OCI-LY7 (cell line): ENCODE measurements around the gene BICC1. TPM values are rescaled to one million over a fixed set of nuclear protein-coding genes. Genes with fewer than 3 reads are reported as not detected.

Experiments
- BruUV-seq: library from RNA; stranded (reverse); fragments of 400-500 nt; replicated peaks from 2 replicates; lab custom pipeline; 2021; lab: Mats Ljungman, UMichigan
- CTCF ChIA-PET: fragments of 300-600 bp; sonication (Branson Sonifier 250); formaldehyde crosslinking; loops from one replicate; lab custom pipeline; 2022; ENCODE audit warnings: antibody characterized with exemption; ENCODE audit not compliant: unreplicated experiment; lab: Charles Lee
- POLR2A ChIA-PET: fragments of 300-600 bp; sonication (Branson Sonifier 250); formaldehyde crosslinking; loops from one replicate; lab custom pipeline; 2022; ENCODE audit warnings: antibody characterized with exemption; lab: Charles Lee
- DNase-seq: peaks from one replicate; pipeline ENCODE4 v3.0.0-alpha.2; 2015; ENCODE audit warnings: low spot score
- H2AFZ ChIP-seq: fragments of 200-600 bp; sonication (generic), shearing (Covaris generic); 2 replicates; pipeline ENCODE4 v1.6.1; 2014; ENCODE audit warnings: mild to moderate bottlenecking, antibody characterized with exemption, low read length, moderate library complexity
- H3K27ac ChIP-seq: fragments of 200-600 bp; sonication (generic); 2 replicates; pipeline ENCODE4 v1.5.1; 2014; ENCODE audit warnings: mixed run types, low read depth, mild to moderate bottlenecking, moderate library complexity, low read length, inconsistent platforms; ENCODE audit not compliant: poor library complexity, severe bottlenecking
- H3K36me3 ChIP-seq: fragments of 200-600 bp; sonication (generic); 2 replicates; pipeline ENCODE4 v1.6.1; 2014; ENCODE audit warnings: mild to moderate bottlenecking, antibody characterized with exemption, low read length, moderate library complexity, mixed read lengths; ENCODE audit not compliant: insufficient read depth
- H3K4me1 ChIP-seq: fragments of 200-600 bp; sonication (generic); 2 replicates; pipeline ENCODE4 v1.5.1; 2014; ENCODE audit warnings: mild to moderate bottlenecking, low read length; ENCODE audit not compliant: insufficient read depth, poor library complexity, severe bottlenecking
- H3K4me2 ChIP-seq: fragments of 200-600 bp; sonication (generic); 2 replicates; pipeline ENCODE4 v1.6.1; 2014; ENCODE audit warnings: mild to moderate bottlenecking, low read length
- H3K4me3 ChIP-seq: fragments of 200-600 bp; sonication (generic); 2 replicates; pipeline ENCODE4 v1.5.1; 2014; ENCODE audit warnings: mild to moderate bottlenecking, low read depth, low read length; ENCODE audit not compliant: poor library complexity, severe bottlenecking
- H3K79me2 ChIP-seq: fragments of 200-600 bp; sonication (generic); 2 replicates; pipeline ENCODE4 v1.6.1; 2016; ENCODE audit warnings: low read depth, mild to moderate bottlenecking, low read length, moderate library complexity, mixed read lengths; ENCODE audit not compliant: insufficient read depth
- H3K9me2 ChIP-seq: fragments of 200-600 bp; sonication (generic); 2 replicates; pipeline ENCODE4 v1.6.1; 2016; ENCODE audit warnings: mild to moderate bottlenecking, low read length, mixed read lengths; ENCODE audit not compliant: insufficient read depth
- H3K9me3 ChIP-seq: fragments of 200-600 bp; sonication (generic); 2 replicates; pipeline ENCODE4 v1.6.1; 2014; ENCODE audit warnings: mild to moderate bottlenecking, mixed run types, low read length, mixed read lengths
- H4K20me1 ChIP-seq: fragments of 200-600 bp; sonication (generic); 2 replicates; pipeline ENCODE4 v1.6.1; 2014; ENCODE audit warnings: mild to moderate bottlenecking, antibody characterized with exemption, low read length, moderate library complexity, mixed read lengths; ENCODE audit not compliant: insufficient read depth
- EZH2phosphoT487 ChIP-seq: fragments of 200-600 bp; sonication (generic); IDR thresholded peaks from 2 replicates; pipeline ENCODE4 v1.6.1; 2018; ENCODE audit warnings: low read depth, borderline replicate concordance, mild to moderate bottlenecking, mixed run types, antibody characterized with exemption, low read length, moderate library complexity, mixed read lengths
- intact Hi-C: fragments of 100-400 bp; cut with micrococcal nuclease; formaldehyde crosslinking; loops from one replicate; pipeline ENCODE4 v1.10.0; 2022; ENCODE audit not compliant: unreplicated experiment
- total RNA-seq, 2 experiments: library from RNA; depleted of rRNA in 1 of 2; stranded (reverse); fragments of >200 nt in 1 of 2; shearing (Covaris generic) in 1 of 2; gene quantifications; 2 replicates each; pipeline ENCODE4 v1.2.3, GENCODE V29; 2014 to 2022
- TF ChIP-seq, protein P1 (sequence below): fragments of 200-600 bp; sonication (generic); conservative IDR thresholded peaks from 2 replicates; pipeline ENCODE4 v1.5.1; 2014; ENCODE audit warnings: mild to moderate bottlenecking, antibody characterized with exemption, low read length, moderate library complexity, mixed read lengths

BICC1 gene
- total RNA-seq, 2 experiments from 2014 or later: not detected

DNA sequence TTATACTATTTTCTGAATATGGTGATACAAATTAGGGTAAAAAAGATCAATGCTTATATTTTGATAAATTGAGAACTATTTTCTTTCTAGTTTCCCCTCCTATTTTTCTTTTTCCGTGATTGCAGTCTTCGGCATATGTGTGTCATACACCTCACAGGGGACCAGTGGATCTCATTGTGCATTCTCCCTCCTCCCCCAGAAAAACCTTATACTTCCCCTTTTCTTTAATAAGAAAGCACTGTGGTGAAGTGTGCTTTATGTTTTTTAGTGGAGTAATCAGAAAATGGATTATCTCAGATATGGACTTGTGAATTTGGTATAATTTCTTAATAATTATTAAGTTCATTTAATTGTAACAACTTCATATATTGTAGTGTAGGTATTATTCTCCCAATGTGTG is 72.8 kb downstream of the BICC1 start:
- POLR2A ChIA-PET: no interaction called here
- no peak for TF ChIP-seq EZH2phosphoT487
- TF ChIP-seq, protein P1, sequence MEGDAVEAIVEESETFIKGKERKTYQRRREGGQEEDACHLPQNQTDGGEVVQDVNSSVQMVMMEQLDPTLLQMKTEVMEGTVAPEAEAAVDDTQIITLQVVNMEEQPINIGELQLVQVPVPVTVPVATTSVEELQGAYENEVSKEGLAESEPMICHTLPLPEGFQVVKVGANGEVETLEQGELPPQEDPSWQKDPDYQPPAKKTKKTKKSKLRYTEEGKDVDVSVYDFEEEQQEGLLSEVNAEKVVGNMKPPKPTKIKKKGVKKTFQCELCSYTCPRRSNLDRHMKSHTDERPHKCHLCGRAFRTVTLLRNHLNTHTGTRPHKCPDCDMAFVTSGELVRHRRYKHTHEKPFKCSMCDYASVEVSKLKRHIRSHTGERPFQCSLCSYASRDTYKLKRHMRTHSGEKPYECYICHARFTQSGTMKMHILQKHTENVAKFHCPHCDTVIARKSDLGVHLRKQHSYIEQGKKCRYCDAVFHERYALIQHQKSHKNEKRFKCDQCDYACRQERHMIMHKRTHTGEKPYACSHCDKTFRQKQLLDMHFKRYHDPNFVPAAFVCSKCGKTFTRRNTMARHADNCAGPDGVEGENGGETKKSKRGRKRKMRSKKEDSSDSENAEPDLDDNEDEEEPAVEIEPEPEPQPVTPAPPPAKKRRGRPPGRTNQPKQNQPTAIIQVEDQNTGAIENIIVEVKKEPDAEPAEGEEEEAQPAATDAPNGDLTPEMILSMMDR: no peak

DNA sequence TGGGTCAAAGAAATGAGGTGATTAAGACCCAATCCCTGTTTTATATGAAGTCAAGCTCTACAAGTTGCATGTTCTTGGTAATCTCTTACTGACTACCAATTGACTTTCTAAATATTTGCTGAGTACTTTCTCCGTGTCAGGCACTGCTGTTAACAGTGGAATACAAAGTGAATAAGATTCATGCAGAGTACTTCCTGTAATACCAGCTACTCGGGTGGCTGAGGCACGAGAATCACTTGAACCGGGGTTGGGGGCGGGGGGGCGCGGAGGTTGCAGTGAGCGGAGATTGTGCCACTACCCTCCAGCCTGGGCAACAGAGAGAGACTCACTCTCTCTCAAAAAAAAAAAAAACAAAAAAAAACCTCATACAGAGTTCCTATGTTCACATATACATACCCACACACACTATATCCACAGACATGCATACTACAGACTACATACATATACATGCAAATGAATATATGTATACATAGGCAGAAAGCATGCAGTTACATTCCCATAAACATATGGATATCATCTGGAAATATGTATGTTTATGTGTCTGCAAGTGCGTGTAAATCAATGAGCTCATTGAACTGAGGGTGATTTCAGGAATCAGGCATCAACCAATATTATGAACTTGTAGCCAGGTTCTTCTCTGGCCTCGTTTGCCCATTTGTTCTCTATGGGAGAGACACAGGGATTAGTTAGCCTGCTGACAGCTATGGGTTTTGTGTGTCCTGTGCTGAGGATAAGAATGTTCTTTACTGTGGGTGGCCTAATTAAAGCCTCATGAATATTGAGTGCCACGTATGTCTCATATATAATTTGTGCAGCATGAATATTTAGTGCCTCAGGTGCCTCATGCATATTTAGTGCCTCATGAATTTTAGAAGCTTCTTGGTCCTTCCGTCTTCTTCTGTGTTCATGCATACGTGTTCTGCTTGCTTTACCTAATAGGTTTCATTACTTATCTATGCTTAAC is 73.9 kb downstream of the BICC1 start:
- H3K27ac ChIP-seq: no peak overlapping the region
- CTCF ChIA-PET: interaction anchor here (1.2 kb wide), 1 partner anchor 587 kb away, joined by 3 read pairs; no protein-coding TSS in a partner anchor
- DNase-seq: no peak
- H3K36me3 ChIP-seq: no peaks in the 10 kb centered on the region
- no peaks in the 10 kb centered on the region for H3K79me2 ChIP-seq
- no TSS peak for BruUV-seq
- intact Hi-C loops: no loop called here
- POLR2A ChIA-PET: interaction anchor here (0.6 kb wide), 1 partner anchor 1384 kb away, joined by 4 read pairs; no protein-coding TSS in a partner anchor
- no peaks in the 10 kb centered on the region for H4K20me1 ChIP-seq
- H2AFZ ChIP-seq: no peak overlapping the region
- H3K4me3 ChIP-seq: no peak overlapping the region
- H3K4me2 ChIP-seq: no peak overlapping the region
- H3K9me2 ChIP-seq: no peaks in the 10 kb centered on the region
- H3K9me3 ChIP-seq: no peaks in the 10 kb centered on the region
- H3K4me1 ChIP-seq: no peaks in the 10 kb centered on the region
- TF ChIP-seq EZH2phosphoT487: no peak
- TF ChIP-seq, protein P1: no peak

More for the DNA sequence above, 72.8 kb downstream of the BICC1 start:
- no peaks in the 10 kb centered on the region for H3K9me3 ChIP-seq
- H3K27ac ChIP-seq: no peak overlapping the region
- H3K4me1 ChIP-seq: no peaks in the 10 kb centered on the region
- H2AFZ ChIP-seq: no peak overlapping the region
- H3K4me3 ChIP-seq: no peak overlapping the region
- H4K20me1 ChIP-seq: no peaks in the 10 kb centered on the region
- DNase-seq: no peak
- no peak overlapping the region for H3K4me2 ChIP-seq
- BruUV-seq: no TSS peak
- CTCF ChIA-PET: no interaction called here
- no peaks in the 10 kb centered on the region for H3K79me2 ChIP-seq
- no peaks in the 10 kb centered on the region for H3K36me3 ChIP-seq
- no peaks in the 10 kb centered on the region for H3K9me2 ChIP-seq
- intact Hi-C loops: no loop called here
